Thyroid gland (tissue), 4 donors: ENCODE results near the gene LUZP2. TPM values are rescaled to one million over a fixed set of nuclear protein-coding genes. Genes with fewer than 3 reads are reported as not detected.

Experiments used
- DNase-seq, 2 donors: peaks; one replicate each; pipeline ENCODE4 v3.0.0-alpha.2; 2019
- H3K27ac ChIP-seq, 3 donors: fragments of 200-600 bp; sonication (generic); 1 replicate in 2 of 3; 2 replicates in 1 of 3; pipeline ENCODE4 v1.5.1; 2016 to 2019; ENCODE audit warnings: mild to moderate bottlenecking in 1 of 3, moderate library complexity in 1 of 3
- H3K27me3 ChIP-seq: fragments of 200-600 bp; sonication (generic); one replicate; pipeline ENCODE4 v1.5.1; 2019
- H3K36me3 ChIP-seq, 2 donors: fragments of 200-600 bp; sonication (generic); one replicate each; pipeline ENCODE4 v1.5.1; 2016 to 2019
- H3K4me1 ChIP-seq, 2 donors: fragments of 200-600 bp; sonication (generic); one replicate each; pipeline ENCODE4 v1.5.1; 2017 to 2019
- H3K4me3 ChIP-seq, 3 donors: fragments of 200-600 bp; sonication (generic); replicated peaks in 1 of 3; 1 replicate in 2 of 3; 2 replicates in 1 of 3; pipeline ENCODE4 v1.5.1; 2016; ENCODE audit warnings: mild to moderate bottlenecking in 1 of 3
- H3K9me3 ChIP-seq: fragments of 200-600 bp; sonication (generic); one replicate; pipeline ENCODE4 v1.5.1; 2017
- POLR2A ChIP-seq, 2 donors: fragments of 450-650 bp; IDR thresholded peaks; one replicate each; pipeline ENCODE4 v1.6.1; 2017; ENCODE audit warnings: antibody characterized with exemption in 2 of 2, mild to moderate bottlenecking in 2 of 2, moderate library complexity in 1 of 2
- WGBS, 2 donors: methylation state at CpG; one replicate each; pipeline ENCODE4 v1.1.5; 2017; 5-methylcytosine and 5-hydroxymethylcytosine counted together
- intact Hi-C: fragments of 100-400 bp; cut with DNase I; formaldehyde crosslinking; loops from one replicate; pipeline ENCODE4 v1.15.1; 2023
- total RNA-seq, 4 donors: library from RNA; depleted of rRNA; stranded (reverse); fragments of >200 nt; gene quantifications; one replicate each; pipeline ENCODE4 v1.2.3, GENCODE V29; 2016
- TF ChIP-seq, protein P1 (sequence below), 6 experiments: fragments of 200-600 bp in 3 of 6; fragments of 450-650 bp in 3 of 6; sonication (generic) in 3 of 6; IDR thresholded peaks; one replicate each; pipeline ENCODE4 v1.5.1; 2016 to 2019; ENCODE audit warnings: antibody characterized with exemption in 6 of 6, mild to moderate bottlenecking in 2 of 6, inconsistent platforms in 1 of 6, moderate library complexity in 1 of 6

The LUZP2 gene
- total RNA-seq, 4 donors from 2014 or later: not detected

DNA sequence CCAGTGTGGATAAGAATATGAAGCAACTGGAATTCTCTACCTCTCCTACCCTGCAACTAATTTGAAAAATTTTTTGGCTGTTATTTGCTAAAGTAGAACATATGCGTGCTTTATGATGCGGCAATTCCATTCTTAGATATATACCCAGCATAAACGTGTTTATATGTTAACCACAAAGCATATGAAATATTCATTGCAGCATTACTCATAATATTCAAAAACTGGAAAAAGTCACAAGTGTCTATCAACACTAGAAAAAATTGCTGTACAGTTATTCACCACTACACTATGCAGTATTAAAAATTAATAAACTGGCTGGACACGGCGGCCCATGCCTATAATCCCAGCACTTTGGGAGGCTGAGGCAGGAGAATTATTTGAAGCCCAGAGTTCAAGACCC, 226.4 kb downstream of the LUZP2 start:
- TF ChIP-seq, protein P1, sequence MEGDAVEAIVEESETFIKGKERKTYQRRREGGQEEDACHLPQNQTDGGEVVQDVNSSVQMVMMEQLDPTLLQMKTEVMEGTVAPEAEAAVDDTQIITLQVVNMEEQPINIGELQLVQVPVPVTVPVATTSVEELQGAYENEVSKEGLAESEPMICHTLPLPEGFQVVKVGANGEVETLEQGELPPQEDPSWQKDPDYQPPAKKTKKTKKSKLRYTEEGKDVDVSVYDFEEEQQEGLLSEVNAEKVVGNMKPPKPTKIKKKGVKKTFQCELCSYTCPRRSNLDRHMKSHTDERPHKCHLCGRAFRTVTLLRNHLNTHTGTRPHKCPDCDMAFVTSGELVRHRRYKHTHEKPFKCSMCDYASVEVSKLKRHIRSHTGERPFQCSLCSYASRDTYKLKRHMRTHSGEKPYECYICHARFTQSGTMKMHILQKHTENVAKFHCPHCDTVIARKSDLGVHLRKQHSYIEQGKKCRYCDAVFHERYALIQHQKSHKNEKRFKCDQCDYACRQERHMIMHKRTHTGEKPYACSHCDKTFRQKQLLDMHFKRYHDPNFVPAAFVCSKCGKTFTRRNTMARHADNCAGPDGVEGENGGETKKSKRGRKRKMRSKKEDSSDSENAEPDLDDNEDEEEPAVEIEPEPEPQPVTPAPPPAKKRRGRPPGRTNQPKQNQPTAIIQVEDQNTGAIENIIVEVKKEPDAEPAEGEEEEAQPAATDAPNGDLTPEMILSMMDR (IDR thresholded peaks at IDR 0.05): no peak
- no peak for TF ChIP-seq POLR2A (IDR thresholded peaks at IDR 0.05)
- H3K27ac ChIP-seq: no peak overlapping the region
- no peak for DNase-seq
- no peaks in the 10 kb centered on the region for H3K9me3 ChIP-seq
- intact Hi-C loops: no loop called here
- 92 to 94% methylated on average over 5 of the region's 5 CpGs for WGBS, 2 donors
- H3K27me3 ChIP-seq: no peaks in the 10 kb centered on the region
- H3K36me3 ChIP-seq: no peaks in the 10 kb centered on the region
- no peak overlapping the region for H3K4me3 ChIP-seq
- H3K4me1 ChIP-seq: no peaks in the 10 kb centered on the region

DNA sequence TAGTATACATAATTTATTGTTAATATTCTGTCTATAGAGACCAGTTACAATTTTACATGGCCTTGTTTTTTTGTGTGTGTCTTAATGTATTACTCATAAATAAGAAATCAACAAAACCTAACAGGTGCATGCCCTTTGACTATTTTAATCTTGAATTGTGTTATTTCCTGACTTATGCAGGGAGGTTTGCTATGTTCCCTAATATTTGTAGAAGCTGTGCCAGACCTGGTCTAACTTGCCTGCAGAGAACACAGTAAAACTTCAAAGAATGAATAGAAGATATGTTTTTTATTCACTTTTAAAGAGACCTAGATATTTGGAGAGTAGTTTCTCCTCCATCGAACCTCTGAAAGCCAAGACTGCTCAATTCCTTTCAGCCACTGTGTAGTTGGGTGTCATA, 234.7 kb downstream of the LUZP2 start:
- intact Hi-C loops: no loop called here
- H3K27me3 ChIP-seq: no peaks in the 10 kb centered on the region
- 79 to 89% methylated on average over 1 of the region's 1 CpG for WGBS, 2 donors
- no peaks in the 10 kb centered on the region for H3K9me3 ChIP-seq
- no peak overlapping the region for H3K4me3 ChIP-seq
- H3K36me3 ChIP-seq: no peaks in the 10 kb centered on the region
- no peak overlapping the region for H3K27ac ChIP-seq
- no peaks in the 10 kb centered on the region for H3K4me1 ChIP-seq
- no peak for DNase-seq
- no peak for TF ChIP-seq POLR2A (IDR thresholded peaks at IDR 0.05)
- TF ChIP-seq, protein P1 (IDR thresholded peaks at IDR 0.05): no peak

DNA sequence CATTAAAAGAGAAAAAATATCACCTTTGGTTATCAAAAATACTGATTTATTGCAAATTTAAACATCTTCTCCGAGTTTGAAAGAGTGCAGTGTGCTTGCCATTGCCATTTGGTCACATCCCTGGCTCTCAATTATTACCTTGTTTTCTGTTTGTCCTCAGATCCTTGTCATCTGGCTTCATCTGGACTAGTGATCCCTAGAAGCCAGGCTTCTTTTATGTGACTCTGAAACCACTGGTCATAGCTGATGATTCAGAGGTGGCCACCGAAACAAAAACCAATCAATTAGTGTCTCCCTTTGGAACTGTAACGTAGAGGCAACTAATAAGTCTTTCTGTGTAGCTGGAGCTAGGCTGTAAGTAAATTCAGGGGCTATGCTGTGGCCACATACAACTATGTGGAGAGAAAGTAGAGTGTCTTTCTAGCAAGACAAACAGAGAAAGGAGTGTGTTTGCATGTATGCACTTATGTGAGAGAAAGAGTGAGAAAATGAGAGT, 237.9 kb downstream of the LUZP2 start:
- no peaks in the 10 kb centered on the region for H3K27me3 ChIP-seq
- intact Hi-C loops: no loop called here
- 47 to 48% methylated on average over 3 of the region's 3 CpGs for WGBS, 2 donors
- H3K27ac ChIP-seq: no peak overlapping the region
- no peaks in the 10 kb centered on the region for H3K9me3 ChIP-seq
- no peaks in the 10 kb centered on the region for H3K4me1 ChIP-seq
- no peak overlapping the region for H3K4me3 ChIP-seq
- TF ChIP-seq, protein P1 (IDR thresholded peaks at IDR 0.05): no peak
- TF ChIP-seq POLR2A (IDR thresholded peaks at IDR 0.05): no peak
- DNase-seq: no peak
- H3K36me3 ChIP-seq: no peaks in the 10 kb centered on the region

DNA sequence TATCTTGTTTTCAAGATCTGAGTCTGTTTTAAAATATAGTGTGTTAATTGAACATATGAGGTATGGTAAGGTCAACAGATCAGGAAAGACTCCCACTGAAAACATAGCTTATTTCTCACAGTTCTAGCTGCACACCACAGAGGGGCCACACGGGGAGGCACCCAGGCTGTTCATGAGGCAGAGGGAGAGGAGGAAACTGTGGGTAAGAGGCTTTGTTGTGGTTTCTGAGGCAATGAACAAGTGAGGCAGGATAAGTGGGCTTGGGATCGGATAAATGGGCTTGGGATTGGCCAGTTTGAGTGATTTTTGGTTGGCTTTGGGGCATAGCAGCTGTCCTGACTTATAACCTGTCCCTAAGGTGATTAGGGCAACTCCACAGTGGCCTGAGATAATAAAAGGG, 242.1 kb downstream of the LUZP2 start:
- H3K27me3 ChIP-seq: no peaks in the 10 kb centered on the region
- H3K4me1 ChIP-seq: no peaks in the 10 kb centered on the region
- intact Hi-C loops: no loop called here
- no peak overlapping the region for H3K4me3 ChIP-seq
- no peaks in the 10 kb centered on the region for H3K36me3 ChIP-seq
- no peak overlapping the region for H3K27ac ChIP-seq
- WGBS, 2 donors: 72 to 76% methylated on average over 2 of the region's 2 CpGs
- no peaks in the 10 kb centered on the region for H3K9me3 ChIP-seq
- no peak for DNase-seq
- TF ChIP-seq, protein P1 (IDR thresholded peaks at IDR 0.05): no peak
- TF ChIP-seq POLR2A (IDR thresholded peaks at IDR 0.05): no peak

DNA sequence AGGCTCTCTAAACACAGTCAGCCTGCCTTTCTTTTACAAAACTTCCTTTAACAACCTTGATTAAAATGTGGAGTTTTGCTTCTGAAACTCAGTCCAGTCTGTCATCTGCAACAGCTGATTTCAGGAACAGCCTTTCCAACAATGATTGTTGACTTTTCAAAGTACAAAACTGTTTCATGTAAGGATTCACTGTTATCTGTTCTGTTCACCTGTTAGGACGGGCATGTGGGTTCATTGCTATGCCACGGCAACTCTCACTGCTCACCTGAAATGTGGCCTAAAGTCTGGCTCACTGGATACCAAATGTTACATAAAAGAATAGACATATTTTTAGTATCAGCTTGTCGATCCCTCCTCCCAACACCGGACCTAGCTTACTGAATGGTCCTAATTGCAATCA, 242.8 kb downstream of the LUZP2 start:
- TF ChIP-seq, protein P1 (IDR thresholded peaks at IDR 0.05): no peak
- TF ChIP-seq POLR2A (IDR thresholded peaks at IDR 0.05): no peak
- WGBS, 2 donors: 94 to 95% methylated on average over 4 of the region's 4 CpGs
- Histone ChIP-seq H3K27me3 (no peaks in the 10 kb centered on the region), H3K4me3 (no peak overlapping the region), H3K4me1 (no peaks in the 10 kb centered on the region), H3K36me3 (no peaks in the 10 kb centered on the region), H3K27ac (no peak overlapping the region), H3K9me3 (no peaks in the 10 kb centered on the region)
- intact Hi-C loops: no loop called here
- DNase-seq: no peak
